DND-41 (cell line): ENCODE measurements around the gene IGSF9.

ENCODE experiments used
- CTCF ChIP-seq: IDR thresholded peaks from 2 replicates; pipeline ENCODE4 v1.5.1; 2012; ENCODE audit warnings: borderline replicate concordance, low read length, moderate library complexity, mild to moderate bottlenecking; ENCODE audit not compliant: poor library complexity, severe bottlenecking; ENCODE audit errors: extremely low read depth
- EZH2 ChIP-seq: IDR thresholded peaks from 3 replicates; pipeline ENCODE4 v1.6.1; 2012; ENCODE audit warnings: borderline replicate concordance, low read depth, mild to moderate bottlenecking, moderate library complexity, low read length, inconsistent platforms; ENCODE audit not compliant: severe bottlenecking

- TF ChIP-seq CTCF (no peak), EZH2 (no peak)
These were observed 4.6 kb upstream of the IGSF9 start for GRCh38 chr1:159949981-159950381.
